Measurements from ENCODE around the gene DLL1.

DNA sequence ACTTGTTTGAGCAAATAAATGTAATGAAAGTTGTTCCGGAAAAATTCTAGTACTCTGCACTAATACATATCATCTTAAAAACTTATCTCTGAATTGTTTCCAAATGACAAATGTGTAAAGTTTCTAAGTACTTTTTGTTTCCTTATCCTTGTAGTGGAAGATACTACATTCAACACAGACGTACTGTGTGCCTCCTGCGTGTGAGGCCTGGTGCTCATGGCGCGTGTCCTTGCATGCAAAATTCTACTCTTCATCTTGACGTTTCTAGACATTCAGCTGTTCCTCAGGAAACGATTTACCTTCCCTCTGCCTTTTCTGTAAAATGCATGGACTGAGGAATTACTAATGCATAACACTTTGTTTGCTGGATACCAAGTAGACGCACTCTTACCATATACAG, 11.5 kb downstream of the DLL1 start:
- TF ChIP-seq, protein P1, sequence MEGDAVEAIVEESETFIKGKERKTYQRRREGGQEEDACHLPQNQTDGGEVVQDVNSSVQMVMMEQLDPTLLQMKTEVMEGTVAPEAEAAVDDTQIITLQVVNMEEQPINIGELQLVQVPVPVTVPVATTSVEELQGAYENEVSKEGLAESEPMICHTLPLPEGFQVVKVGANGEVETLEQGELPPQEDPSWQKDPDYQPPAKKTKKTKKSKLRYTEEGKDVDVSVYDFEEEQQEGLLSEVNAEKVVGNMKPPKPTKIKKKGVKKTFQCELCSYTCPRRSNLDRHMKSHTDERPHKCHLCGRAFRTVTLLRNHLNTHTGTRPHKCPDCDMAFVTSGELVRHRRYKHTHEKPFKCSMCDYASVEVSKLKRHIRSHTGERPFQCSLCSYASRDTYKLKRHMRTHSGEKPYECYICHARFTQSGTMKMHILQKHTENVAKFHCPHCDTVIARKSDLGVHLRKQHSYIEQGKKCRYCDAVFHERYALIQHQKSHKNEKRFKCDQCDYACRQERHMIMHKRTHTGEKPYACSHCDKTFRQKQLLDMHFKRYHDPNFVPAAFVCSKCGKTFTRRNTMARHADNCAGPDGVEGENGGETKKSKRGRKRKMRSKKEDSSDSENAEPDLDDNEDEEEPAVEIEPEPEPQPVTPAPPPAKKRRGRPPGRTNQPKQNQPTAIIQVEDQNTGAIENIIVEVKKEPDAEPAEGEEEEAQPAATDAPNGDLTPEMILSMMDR (conservative IDR thresholded peaks at IDR 0.05): no peak
- TF ChIP-seq EZH2 (IDR thresholded peaks at IDR 0.05; ENCODE audit: low read depth): no peak

Measured in PC-9 (cell line).